ENCODE data around the gene ENOPH1.

ENOPH1 gene

DNA sequence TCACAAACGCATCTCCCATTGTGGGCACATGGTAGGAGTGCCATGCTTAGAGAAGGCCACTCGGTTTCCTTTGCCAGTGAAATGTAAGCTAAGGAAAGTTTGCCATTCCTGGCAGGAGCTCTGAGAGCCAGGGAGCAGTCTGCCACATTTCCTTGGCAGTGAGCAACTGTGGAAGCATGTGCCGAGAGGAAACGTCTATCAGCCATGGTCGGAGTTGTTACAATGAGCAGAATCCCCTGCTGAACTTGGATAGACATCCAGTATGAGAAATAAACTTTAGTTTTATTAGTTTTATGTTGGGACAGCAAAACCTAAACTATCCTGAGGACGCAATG lies 51.1 kb downstream of the ENOPH1 start (continued):
- TF ChIP-seq, protein P1, sequence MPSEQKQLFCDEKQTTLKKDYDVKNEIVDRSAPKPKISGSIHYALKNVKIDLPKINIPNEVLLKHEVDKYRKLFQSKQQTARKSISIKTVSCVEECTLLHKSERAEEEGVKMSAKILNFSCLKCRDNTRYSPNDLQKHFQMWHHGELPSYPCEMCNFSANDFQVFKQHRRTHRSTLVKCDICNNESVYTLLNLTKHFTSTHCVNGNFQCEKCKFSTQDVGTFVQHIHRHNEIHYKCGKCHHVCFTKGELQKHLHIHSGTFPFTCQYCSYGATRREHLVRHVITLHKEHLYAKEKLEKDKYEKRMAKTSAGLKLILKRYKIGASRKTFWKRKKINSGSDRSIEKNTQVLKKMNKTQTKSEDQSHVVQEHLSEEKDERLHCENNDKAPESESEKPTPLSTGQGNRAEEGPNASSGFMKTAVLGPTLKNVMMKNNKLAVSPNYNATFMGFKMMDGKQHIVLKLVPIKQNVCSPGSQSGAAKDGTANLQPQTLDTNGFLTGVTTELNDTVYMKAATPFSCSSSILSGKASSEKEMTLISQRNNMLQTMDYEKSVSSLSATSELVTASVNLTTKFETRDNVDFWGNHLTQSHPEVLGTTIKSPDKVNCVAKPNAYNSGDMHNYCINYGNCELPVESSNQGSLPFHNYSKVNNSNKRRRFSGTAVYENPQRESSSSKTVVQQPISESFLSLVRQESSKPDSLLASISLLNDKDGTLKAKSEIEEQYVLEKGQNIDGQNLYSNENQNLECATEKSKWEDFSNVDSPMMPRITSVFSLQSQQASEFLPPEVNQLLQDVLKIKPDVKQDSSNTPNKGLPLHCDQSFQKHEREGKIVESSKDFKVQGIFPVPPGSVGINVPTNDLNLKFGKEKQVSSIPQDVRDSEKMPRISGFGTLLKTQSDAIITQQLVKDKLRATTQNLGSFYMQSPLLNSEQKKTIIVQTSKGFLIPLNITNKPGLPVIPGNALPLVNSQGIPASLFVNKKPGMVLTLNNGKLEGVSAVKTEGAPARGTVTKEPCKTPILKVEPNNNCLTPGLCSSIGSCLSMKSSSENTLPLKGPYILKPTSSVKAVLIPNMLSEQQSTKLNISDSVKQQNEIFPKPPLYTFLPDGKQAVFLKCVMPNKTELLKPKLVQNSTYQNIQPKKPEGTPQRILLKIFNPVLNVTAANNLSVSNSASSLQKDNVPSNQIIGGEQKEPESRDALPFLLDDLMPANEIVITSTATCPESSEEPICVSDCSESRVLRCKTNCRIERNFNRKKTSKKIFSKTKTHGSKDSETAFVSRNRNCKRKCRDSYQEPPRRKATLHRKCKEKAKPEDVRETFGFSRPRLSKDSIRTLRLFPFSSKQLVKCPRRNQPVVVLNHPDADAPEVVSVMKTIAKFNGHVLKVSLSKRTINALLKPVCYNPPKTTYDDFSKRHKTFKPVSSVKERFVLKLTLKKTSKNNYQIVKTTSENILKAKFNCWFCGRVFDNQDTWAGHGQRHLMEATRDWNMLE (tag by site-specific recombination; conservative IDR thresholded peaks at IDR 0.05; ENCODE audit: low read depth): no peak
- TF ChIP-seq ZBTB1 (tag by site-specific recombination; IDR thresholded peaks at IDR 0.05): no peak
- no peak for TF ChIP-seq GLIS2 (tag by site-specific recombination; IDR thresholded peaks at IDR 0.05)
- TF ChIP-seq ZNF324 (tag by site-specific recombination; IDR thresholded peaks at IDR 0.05): no peak
- TF ChIP-seq ZNF155 (tag by site-specific recombination; IDR thresholded peaks at IDR 0.05): no peak
- no peak for TF ChIP-seq ZNF600 (tag by site-specific recombination; IDR thresholded peaks at IDR 0.05)

DNA sequence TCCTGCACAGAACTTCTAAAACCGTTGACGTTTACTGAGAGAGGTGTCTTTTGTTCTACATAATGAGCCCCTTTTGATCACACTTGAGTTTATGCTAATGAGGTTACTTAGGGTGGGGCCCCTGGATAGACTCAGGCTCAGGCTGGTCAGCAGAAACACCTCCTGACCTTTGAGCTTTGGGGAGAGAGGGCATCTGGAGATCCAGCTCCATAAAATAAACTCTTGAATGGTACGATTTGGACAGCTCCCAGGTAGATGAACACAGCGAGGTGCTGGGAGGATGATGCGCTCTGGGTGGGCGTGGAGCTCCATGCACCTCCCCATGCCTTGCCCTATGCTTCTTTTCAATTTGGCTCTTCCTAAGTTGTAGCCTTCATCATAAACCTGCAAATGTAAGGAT lies 52.0 kb downstream of the ENOPH1 start:
- ChIA-PET CTCF (no interaction called here), POLR2A (no interaction called here)
- no peak overlapping the region for H3K4me3 ChIP-seq (ENCODE audit: low read depth, low read length)
- H3K27ac ChIP-seq (ENCODE audit: extremely low read depth, low read depth, low read length): no peak overlapping the region
- no peaks in the 10 kb centered on the region for H3K36me3 ChIP-seq (ENCODE audit: control insufficient read depth in 2 of 2, insufficient read depth in 1 of 2, low read length in 2 of 2)
- no peaks in the 10 kb centered on the region for H3K9me3 ChIP-seq (ENCODE audit: control insufficient read depth, insufficient read depth, low read depth, low read length)
- no peaks in the 10 kb centered on the region for H3K4me1 ChIP-seq (ENCODE audit: control insufficient read depth, insufficient read depth, low read length)
- TF ChIP-seq SP3 (tag by site-specific recombination; IDR thresholded peaks at IDR 0.05) (no peak), EGR2 (tag by site-specific recombination; IDR thresholded peaks at IDR 0.05; ENCODE audit: low read depth) (no peak), ZNF629 (tag by site-specific recombination; IDR thresholded peaks at IDR 0.05) (no peak), ZNF391 (tag by site-specific recombination; IDR thresholded peaks at IDR 0.05; ENCODE audit: borderline replicate concordance, low read depth) (no peak), OSR2 (tag by site-specific recombination; IDR thresholded peaks at IDR 0.05) (no peak), GLI2 (tag by site-specific recombination; IDR thresholded peaks at IDR 0.05; ENCODE audit: borderline replicate concordance, low read depth) (no peak), ZNF366 (tag by site-specific recombination; conservative IDR thresholded peaks at IDR 0.05) (no peak), MYNN (tag by site-specific recombination; IDR thresholded peaks at IDR 0.05; ENCODE audit: borderline replicate concordance) (no peak), BCL11B (tag by site-specific recombination; IDR thresholded peaks at IDR 0.05; ENCODE audit: low read depth) (no peak), ZNF530 (tag by site-specific recombination; IDR thresholded peaks at IDR 0.05; ENCODE audit: low read depth) (no peak), ZNF529 (tag by site-specific recombination; IDR thresholded peaks at IDR 0.05; ENCODE audit: insufficient replicate concordance) (no peak), ZNF549 (tag by site-specific recombination; IDR thresholded peaks at IDR 0.05) (no peak), ZBTB48 (tag by site-specific recombination; IDR thresholded peaks at IDR 0.05) (no peak), OVOL3 (tag by site-specific recombination; IDR thresholded peaks at IDR 0.05) (no peak)
- TF ChIP-seq, protein P2, sequence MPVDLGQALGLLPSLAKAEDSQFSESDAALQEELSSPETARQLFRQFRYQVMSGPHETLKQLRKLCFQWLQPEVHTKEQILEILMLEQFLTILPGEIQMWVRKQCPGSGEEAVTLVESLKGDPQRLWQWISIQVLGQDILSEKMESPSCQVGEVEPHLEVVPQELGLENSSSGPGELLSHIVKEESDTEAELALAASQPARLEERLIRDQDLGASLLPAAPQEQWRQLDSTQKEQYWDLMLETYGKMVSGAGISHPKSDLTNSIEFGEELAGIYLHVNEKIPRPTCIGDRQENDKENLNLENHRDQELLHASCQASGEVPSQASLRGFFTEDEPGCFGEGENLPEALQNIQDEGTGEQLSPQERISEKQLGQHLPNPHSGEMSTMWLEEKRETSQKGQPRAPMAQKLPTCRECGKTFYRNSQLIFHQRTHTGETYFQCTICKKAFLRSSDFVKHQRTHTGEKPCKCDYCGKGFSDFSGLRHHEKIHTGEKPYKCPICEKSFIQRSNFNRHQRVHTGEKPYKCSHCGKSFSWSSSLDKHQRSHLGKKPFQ (tag by site-specific recombination; IDR thresholded peaks at IDR 0.05): no peak
- TF ChIP-seq, protein P3, sequence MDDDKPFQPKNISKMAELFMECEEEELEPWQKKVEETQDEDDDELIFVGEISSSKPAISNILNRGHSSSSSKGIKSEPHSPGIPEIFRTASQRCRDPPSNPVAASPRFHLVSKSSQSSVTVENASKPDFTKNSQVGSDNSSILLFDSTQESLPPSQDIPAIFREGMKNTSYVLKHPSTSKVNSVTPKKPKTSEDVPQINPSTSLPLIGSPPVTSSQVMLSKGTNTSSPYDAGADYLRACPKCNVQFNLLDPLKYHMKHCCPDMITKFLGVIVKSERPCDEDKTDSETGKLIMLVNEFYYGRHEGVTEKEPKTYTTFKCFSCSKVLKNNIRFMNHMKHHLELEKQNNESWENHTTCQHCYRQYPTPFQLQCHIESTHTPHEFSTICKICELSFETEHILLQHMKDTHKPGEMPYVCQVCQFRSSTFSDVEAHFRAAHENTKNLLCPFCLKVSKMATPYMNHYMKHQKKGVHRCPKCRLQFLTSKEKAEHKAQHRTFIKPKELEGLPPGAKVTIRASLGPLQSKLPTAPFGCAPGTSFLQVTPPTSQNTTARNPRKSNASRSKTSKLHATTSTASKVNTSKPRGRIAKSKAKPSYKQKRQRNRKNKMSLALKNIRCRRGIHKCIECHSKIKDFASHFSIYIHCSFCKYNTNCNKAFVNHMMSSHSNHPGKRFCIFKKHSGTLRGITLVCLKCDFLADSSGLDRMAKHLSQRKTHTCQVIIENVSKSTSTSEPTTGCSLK (tag by site-specific recombination; IDR thresholded peaks at IDR 0.05): no peak
- TF ChIP-seq, protein P4, sequence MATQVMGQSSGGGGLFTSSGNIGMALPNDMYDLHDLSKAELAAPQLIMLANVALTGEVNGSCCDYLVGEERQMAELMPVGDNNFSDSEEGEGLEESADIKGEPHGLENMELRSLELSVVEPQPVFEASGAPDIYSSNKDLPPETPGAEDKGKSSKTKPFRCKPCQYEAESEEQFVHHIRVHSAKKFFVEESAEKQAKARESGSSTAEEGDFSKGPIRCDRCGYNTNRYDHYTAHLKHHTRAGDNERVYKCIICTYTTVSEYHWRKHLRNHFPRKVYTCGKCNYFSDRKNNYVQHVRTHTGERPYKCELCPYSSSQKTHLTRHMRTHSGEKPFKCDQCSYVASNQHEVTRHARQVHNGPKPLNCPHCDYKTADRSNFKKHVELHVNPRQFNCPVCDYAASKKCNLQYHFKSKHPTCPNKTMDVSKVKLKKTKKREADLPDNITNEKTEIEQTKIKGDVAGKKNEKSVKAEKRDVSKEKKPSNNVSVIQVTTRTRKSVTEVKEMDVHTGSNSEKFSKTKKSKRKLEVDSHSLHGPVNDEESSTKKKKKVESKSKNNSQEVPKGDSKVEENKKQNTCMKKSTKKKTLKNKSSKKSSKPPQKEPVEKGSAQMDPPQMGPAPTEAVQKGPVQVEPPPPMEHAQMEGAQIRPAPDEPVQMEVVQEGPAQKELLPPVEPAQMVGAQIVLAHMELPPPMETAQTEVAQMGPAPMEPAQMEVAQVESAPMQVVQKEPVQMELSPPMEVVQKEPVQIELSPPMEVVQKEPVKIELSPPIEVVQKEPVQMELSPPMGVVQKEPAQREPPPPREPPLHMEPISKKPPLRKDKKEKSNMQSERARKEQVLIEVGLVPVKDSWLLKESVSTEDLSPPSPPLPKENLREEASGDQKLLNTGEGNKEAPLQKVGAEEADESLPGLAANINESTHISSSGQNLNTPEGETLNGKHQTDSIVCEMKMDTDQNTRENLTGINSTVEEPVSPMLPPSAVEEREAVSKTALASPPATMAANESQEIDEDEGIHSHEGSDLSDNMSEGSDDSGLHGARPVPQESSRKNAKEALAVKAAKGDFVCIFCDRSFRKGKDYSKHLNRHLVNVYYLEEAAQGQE (tag by site-specific recombination; IDR thresholded peaks at IDR 0.05): no peak
- TF ChIP-seq, protein P5, sequence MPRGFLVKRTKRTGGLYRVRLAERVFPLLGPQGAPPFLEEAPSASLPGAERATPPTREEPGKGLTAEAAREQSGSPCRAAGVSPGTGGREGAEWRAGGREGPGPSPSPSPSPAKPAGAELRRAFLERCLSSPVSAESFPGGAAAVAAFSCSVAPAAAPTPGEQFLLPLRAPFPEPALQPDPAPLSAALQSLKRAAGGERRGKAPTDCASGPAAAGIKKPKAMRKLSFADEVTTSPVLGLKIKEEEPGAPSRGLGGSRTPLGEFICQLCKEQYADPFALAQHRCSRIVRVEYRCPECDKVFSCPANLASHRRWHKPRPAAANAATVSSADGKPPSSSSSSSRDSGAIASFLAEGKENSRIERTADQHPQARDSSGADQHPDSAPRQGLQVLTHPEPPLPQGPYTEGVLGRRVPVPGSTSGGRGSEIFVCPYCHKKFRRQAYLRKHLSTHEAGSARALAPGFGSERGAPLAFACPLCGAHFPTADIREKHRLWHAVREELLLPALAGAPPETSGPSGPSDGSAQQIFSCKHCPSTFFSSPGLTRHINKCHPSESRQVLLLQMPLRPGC (tag by site-specific recombination; IDR thresholded peaks at IDR 0.05): no peak

Data from HEK293 (cell line).